Cerebellar nuclear complex (tissue), 1 donor: ENCODE results near the gene TMEM42.
"Not testable (repeated sequence)": the region's sequence is repeated elsewhere in the genome, so short reads cannot be mapped to it uniquely, and the experiment has no call there.

ENCODE experiments used
- DNase-seq, 2 experiments: peaks; one replicate each; lab custom pipeline; 2025; lab: John Stamatoyannopoulos, UW

TMEM42 gene

DNA sequence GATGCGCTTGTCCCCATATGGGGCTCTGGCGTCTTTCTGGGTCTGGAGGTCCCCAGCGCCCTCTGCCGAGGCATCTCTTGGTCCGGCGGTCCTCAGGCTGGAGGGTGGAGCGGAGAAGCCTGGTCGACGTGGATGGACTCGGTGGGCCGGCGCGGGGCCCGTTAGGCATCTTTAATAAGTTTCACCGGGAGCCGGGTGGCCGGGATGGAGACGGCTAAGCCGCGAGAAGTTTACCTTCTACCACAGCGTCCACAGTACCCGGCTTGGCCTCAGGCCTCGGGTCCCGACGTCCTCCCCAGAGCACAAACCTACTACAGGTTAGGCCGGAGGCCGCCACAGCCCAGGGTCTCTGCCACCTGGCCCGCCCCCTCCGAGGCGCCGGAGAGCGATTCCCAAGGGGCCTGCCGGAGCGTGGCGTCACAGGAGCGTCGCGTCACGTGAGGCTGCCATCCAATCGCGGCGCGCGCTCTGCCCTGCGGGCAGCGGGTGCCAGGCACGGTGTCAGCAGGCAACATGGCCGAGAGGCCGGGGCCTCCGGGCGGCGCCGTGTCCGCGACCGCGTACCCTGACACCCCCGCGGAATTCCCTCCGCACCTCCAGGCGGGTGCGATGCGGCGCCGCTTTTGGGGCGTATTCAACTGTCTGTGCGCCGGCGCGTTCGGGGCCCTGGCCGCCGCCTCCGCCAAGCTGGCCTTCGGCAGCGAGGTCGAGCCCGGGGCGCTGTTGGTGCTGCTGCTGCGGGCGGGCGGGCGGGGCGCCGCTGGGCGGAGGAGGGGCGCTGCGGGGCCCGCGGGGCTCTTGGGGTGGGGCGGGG is at the start of gene TMEM42:
Gene TMEM42 (plus strand): TSS at position 501 of the 814 bp plus-strand sequence. CDS start 13 bp downstream, at position 514.
- peak; percentile 5 to 39 for DNase-seq

DNA sequence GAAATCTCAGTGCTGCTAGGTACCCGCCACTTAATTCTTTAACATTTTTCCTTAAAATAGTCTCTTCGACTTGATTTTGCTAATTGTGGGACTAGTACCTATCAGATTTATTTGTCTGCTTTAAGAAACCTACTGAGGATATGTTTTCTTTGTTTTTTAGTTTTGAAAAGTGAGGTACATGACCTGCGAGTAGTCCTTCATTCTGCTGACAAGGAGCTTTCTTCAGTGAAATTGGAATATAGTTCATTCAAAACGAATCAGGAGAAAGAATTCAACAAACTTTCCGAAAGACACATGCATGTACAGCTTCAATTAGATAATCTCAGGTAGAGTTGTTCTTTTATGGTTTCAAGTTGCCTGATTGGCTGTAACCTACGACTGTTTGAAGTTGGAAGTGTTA is 47.0 kb upstream of the TMEM42 start:
- DNase-seq: no peak

DNA sequence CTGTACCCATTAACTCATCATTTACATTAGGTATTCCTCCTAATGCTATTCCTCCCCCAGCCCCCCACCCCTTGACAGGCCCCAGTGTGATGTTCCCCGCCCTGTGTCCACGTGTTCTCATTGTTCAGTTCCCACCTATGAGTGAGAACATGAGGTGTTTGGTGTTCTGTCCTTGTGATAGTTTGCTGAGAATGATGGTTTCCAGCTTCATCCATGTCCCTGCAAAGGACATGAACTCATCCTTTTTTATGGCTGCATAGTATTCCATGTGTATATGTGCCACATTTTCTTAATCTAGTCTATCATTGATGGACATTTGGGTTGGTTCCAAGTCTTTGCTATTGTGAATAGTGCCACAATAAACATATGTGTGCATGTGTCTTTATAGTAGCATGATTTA is 45.4 kb upstream of the TMEM42 start:
- DNase-seq: not testable (repeated sequence)

DNA sequence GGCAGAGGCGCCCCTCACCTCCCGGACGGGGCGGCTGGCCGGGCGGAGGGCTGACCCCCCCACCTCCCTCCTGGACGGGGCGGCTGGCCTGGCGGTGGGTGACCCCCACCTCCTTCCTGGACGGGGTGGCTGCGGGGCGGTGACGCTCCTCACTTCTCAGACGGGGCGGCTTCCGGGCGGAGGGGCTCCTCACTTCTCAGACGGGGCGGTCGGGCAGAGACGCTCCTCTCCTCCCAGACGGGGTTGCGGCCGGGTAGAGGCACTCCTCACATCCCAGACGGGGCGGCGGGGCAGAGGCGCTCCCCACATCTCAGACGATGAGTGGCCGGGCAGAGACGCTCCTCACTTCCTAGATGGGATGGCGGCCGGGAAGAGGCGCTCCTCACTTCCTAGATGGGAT is 40.5 kb upstream of the TMEM42 start:
- DNase-seq: not testable (repeated sequence)

- DNase-seq: no peak
These were observed 36.3 kb upstream of the TMEM42 start for GRCh38 chr3:44825264-44825925.

DNA sequence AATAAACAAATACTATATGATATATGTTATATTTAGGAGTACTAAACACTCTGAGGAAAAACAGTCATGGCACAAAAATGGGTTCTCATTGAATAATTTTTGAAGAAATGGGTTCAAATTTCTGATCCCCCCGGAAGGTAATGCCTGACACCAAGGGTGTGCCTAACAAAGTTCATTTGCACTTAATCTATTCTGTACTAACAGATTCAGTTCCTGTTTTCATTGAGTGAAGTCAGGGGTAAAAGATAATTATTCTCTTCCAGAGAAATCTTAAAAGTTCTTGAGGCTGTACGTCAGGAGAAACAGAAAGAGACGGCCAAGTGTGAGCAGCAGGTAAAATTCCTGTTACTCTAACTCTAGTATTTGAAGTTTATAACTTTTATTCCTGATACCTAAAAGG is 34.5 kb upstream of the TMEM42 start:
- no peak for DNase-seq

- no peak for DNase-seq
These were observed 30.5 kb upstream of the TMEM42 start for GRCh38 chr3:44831232-44831631.

GRCh38 chr3:44832032-44832431 is 29.7 kb upstream of the TMEM42 start:
- no peak for DNase-seq

DNA sequence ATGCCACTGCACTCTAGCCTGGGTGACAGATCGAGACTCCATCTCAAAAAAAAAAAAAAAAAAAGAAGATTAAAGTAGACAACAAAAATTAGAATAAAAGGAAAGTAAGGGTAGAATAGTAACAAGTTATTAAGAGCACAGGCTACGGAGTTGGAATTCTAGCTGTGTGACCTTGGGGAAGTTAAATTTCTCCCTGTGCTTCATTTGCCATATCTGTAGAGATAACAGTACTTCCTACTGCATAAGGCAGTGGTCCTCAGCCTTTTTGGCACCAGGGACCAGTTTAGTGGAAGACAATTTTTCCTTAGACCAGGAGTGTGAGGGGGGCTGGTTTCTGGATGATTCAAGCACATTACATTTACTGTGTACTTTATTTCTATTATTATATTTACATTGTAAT is 28.7 kb upstream of the TMEM42 start:
- no peak for DNase-seq

DNA sequence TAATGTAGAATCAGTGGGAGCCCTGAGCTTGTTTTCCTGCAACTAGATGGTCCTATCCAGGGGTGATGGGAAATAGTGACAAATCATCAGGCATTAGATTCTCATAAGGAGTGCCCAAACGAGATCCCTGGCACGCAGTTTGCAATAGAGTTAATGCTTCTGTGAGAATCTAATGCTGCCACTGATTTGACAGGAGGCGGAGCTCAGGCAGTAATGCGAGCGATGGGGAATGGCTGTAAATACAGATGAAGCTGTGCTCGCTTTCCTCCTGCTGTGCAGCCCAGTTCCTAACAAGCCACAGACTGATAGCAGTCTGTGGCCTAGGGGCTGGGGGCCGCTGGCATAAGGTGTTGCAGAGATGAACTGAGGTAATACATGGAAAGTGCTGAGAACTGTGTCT is 28.3 kb upstream of the TMEM42 start:
- no peak for DNase-seq

DNA sequence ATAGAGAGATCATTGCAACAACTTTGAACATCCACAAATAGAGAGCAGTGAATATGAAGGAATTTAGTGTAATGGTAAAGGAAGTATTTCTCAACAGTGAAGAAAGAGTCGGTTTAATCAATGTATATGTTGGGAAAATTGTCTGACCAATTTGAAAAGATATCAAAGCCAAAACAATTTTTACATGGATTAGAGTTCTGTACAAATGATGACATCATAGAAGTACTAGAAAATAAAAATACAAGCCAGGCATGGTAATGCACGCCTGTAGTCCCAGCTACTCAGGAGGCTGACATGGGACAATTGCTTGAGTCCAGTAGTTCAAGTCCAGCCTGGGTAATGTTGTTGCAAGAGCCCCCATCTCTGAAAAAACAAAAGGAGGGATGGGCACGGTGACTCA is 26.0 kb upstream of the TMEM42 start:
- no peak for DNase-seq

- DNase-seq: no peak
These were observed 19.3 kb upstream of the TMEM42 start for GRCh38 chr3:44842376-44842775.

DNA sequence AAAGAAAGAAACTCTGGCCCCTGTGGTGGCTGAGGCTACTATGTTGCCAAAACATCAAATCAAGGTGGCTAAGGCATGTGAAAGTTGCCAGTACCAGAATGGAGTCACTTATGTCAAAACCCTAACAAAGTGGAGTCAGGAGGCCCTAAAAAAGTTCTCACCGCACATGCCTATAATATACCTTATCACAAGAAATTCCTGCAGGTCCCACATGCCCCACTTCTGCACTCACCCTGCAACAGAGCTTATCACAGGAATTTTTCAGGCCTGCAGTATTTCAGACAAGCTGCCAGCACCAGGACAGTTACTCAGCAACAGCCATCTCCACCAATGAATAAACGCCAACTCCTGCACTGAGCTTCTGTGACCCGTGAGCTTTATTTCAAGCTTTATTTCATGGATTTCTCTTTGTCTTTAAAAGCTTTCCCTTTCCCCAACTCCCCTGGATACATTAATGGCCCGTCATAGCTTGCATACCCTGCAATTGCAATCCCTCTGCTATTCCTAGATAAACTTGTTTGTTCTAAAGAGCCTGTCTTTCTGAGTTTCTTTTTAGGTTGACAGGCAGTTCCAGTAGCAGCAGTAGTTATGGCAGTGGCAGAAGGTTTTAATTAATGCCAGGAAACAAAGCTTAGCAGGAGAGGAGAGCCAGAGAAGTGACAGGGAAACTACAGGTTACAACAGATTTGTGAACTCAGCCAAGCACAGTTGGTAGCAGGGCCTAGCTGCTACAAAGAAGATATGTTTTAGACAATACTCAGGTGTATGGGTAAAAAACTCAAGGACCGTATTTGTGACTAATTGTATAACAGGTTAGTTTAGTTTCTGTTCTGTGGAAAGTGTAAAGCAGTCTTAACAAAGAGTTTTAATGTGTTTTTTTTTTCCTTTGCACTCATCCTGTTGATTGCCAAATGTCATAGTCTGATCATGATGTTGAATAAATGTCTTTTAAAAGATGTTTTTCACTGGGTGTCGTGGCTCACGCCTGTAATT is 15.9 kb upstream of the TMEM42 start:
- DNase-seq: peak in 1 of 2 experiments; percentile 7

- no peak for DNase-seq
These were observed 13.1 kb upstream of the TMEM42 start for GRCh38 chr3:44848634-44849033.

DNA sequence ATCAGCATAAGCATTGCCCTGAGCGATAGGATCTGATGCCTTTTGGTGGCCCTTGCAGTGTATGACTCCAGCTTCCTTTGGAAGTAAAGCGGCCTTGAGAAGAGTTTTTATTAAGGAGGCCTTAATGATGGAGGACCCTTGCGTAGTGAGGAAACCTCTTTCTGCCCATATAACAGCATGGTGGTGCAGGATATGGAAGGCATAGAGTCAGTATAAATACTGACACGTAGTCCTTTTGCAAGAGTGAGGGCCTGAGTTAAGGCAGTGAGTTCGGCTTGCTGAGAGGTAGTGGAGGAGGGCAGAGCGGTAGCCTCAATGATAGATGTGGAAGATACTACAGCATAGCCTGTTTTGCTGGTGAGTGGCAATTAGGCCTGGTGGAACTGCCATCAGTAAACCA is 5.0 kb upstream of the TMEM42 start:
- not testable (repeated sequence) for DNase-seq

GRCh38 chr3:44860117-44860516 is 1.6 kb upstream of the TMEM42 start:
- no peak for DNase-seq

DNA sequence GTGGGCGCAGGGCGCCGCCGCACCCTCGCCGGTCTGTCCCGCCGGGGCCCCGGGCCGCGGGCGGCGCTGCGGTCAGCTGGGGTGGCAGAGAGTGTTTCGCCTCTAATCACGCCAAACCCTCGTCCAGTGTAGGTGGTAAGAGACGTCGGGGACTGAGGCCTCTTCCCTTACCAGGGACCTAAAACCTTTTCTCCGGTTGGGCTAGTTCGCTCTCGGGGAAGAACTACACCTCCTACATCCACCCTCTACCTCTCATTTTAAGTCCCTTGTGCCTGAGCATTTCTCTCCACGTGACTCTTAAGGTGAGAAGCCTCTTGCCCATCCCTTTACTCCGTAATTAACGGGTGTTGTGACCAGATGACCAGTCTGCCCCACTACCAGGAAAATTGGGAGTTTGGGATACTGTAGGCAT is 520 bp downstream of the TMEM42 start:
- no peak for DNase-seq

- no peak for DNase-seq
These were observed 3.7 kb downstream of the TMEM42 start for GRCh38 chr3:44865272-44866035.

- DNase-seq: no peak
These were observed 5.9 kb downstream of the TMEM42 start for GRCh38 chr3:44867421-44868111.

GRCh38 chr3:44870375-44871061 is 8.8 kb downstream of the TMEM42 start:
- DNase-seq: no peak
